ENCODE data around the gene BRIP1. TPM values are rescaled to one million over a fixed set of nuclear protein-coding genes. Genes with fewer than 3 reads are reported as not detected.

BRIP1 gene
- total RNA-seq, 1 experiment from 2014 or later, result 13.8 TPM

- peaks cover 3% of the 10 kb centered on the region; the same call in 1 of the 2 replicates for H3K27me3 Mint-ChIP-seq (ENCODE audit: low read depth)
- peaks cover 9% of the 10 kb centered on the region for H3K4me1 Mint-ChIP-seq
- H3K27ac Mint-ChIP-seq, result no peak overlapping the region
- DNase-seq (ENCODE audit: low spot score) (no peak), ATAC-seq (no peak)
- peaks cover 10% of the 10 kb centered on the region for H3K36me3 Mint-ChIP-seq
- ChIA-PET CTCF (interaction anchor here (1.1 to 1.6 kb wide), 3 partner anchors 12 to 463 kb away, joined by 4 to 6 read pairs (median 4); no protein-coding TSS in a partner anchor), POLR2A (no interaction called here)
- TF ChIP-seq ZNF263 (CRISPR knock-in tag; IDR thresholded peaks at IDR 0.05; ENCODE audit: low read depth) (no peak), ZNF138 (CRISPR knock-in tag; conservative IDR thresholded peaks at IDR 0.05) (no peak), NR3C1 (CRISPR knock-in tag; conservative IDR thresholded peaks at IDR 0.05; ENCODE audit: low read depth) (no peak), E2F1 (CRISPR knock-in tag; IDR thresholded peaks at IDR 0.05) (no peak), GABPB1 (CRISPR knock-in tag; IDR thresholded peaks at IDR 0.05) (no peak), SP1 (CRISPR knock-in tag; conservative IDR thresholded peaks at IDR 0.05) (no peak), E2F5 (CRISPR knock-in tag; IDR thresholded peaks at IDR 0.05) (no peak), EMX1 (CRISPR knock-in tag; IDR thresholded peaks at IDR 0.05) (no peak), JUN (CRISPR knock-in tag; IDR thresholded peaks at IDR 0.05) (no peak), ZBTB43 (CRISPR knock-in tag; IDR thresholded peaks at IDR 0.05) (no peak), USF1 (CRISPR knock-in tag; IDR thresholded peaks at IDR 0.05) (no peak), PRRX2 (CRISPR knock-in tag; IDR thresholded peaks at IDR 0.05) (no peak), ZNF219 (CRISPR knock-in tag; IDR thresholded peaks at IDR 0.05; ENCODE audit: borderline replicate concordance) (no peak), NR2C2 (CRISPR knock-in tag; IDR thresholded peaks at IDR 0.05) (no peak), ZNF416 (CRISPR knock-in tag; IDR thresholded peaks at IDR 0.05) (no peak), RELA (CRISPR knock-in tag; IDR thresholded peaks at IDR 0.05; ENCODE audit: borderline replicate concordance) (no peak), FOXP4 (CRISPR knock-in tag; IDR thresholded peaks at IDR 0.05) (no peak), FOXP1 (CRISPR knock-in tag; IDR thresholded peaks at IDR 0.05; ENCODE audit: borderline replicate concordance) (no peak), GRHL2 (CRISPR knock-in tag; IDR thresholded peaks at IDR 0.05; ENCODE audit: insufficient replicate concordance, severe bottlenecking) (no peak), ESRRA (CRISPR knock-in tag; IDR thresholded peaks at IDR 0.05; ENCODE audit: borderline replicate concordance) (no peak)
- peaks cover 21% of the 10 kb centered on the region for H3K9me3 Mint-ChIP-seq
- no peak overlapping the region for H3K4me3 Mint-ChIP-seq
Measured at GRCh38 chr17:61647047-61647446, 216.3 kb downstream of the BRIP1 start.

GRCh38 chr17:61646482-61646881 is 216.8 kb downstream of the BRIP1 start:
- H3K27me3 Mint-ChIP-seq (ENCODE audit: low read depth), result peaks cover 2% of the 10 kb centered on the region; the same call in 1 of the 2 replicates
- DNase-seq (ENCODE audit: low spot score), result no peak
- peaks cover 9% of the 10 kb centered on the region for H3K4me1 Mint-ChIP-seq
- ChIA-PET CTCF (interaction anchor here (1.1 to 1.6 kb wide), 2 partner anchors 11 to 463 kb away, joined by 4 read pairs; no protein-coding TSS in a partner anchor), POLR2A (interaction anchor here (0.6 kb wide), 1 partner anchor 217 kb away, joined by 4 read pairs; the partner anchor contains the start of gene BRIP1)
- no peak overlapping the region for H3K4me3 Mint-ChIP-seq
- H3K36me3 Mint-ChIP-seq, result peaks cover 10% of the 10 kb centered on the region
- H3K27ac Mint-ChIP-seq, result no peak overlapping the region
- no peak for ATAC-seq
- H3K9me3 Mint-ChIP-seq, result peaks cover 16% of the 10 kb centered on the region
- TF ChIP-seq ZNF425 (CRISPR knock-in tag; conservative IDR thresholded peaks at IDR 0.05) (no peak), SMAD3 (CRISPR knock-in tag; IDR thresholded peaks at IDR 0.05; ENCODE audit: borderline replicate concordance) (no peak), IRF2 (CRISPR knock-in tag; IDR thresholded peaks at IDR 0.05; ENCODE audit: borderline replicate concordance, low read depth) (no peak), KAT7 (CRISPR knock-in tag; IDR thresholded peaks at IDR 0.05; ENCODE audit: borderline replicate concordance) (no peak), AR (CRISPR knock-in tag; IDR thresholded peaks at IDR 0.05) (no peak), MXD4 (CRISPR knock-in tag; IDR thresholded peaks at IDR 0.05; ENCODE audit: borderline replicate concordance) (no peak)
